K562 (cell line): ENCODE data around the gene ACSS1.

Experiments
- ELF4 ChIP-seq: fragments of 450-650 bp; formaldehyde crosslinking; IDR thresholded peaks from 2 replicates; pipeline ENCODE4 v1.4.0; 2022; ENCODE audit warnings: missing genetic modification characterization
- FOXJ3 ChIP-seq: sonication (generic); formaldehyde crosslinking; IDR thresholded peaks from 2 replicates; pipeline ENCODE4 v1.4.0; 2020; ENCODE audit warnings: mild to moderate bottlenecking, missing genetic modification reagents
- FOXP1 ChIP-seq: sonication (generic); formaldehyde crosslinking; IDR thresholded peaks from 2 replicates; pipeline ENCODE4 v1.8.0; 2022; ENCODE audit warnings: mild to moderate bottlenecking, missing genetic modification reagents
- KLF10 ChIP-seq: fragments of 250-450 bp; sonication (Bioruptor Pico); IDR thresholded peaks from 2 replicates; pipeline ENCODE4 v1.6.1; 2021; ENCODE audit warnings: matching md5 sums
- MAFK ChIP-seq: IDR thresholded peaks from 2 replicates; pipeline ENCODE4 v1.6.1; 2011; ENCODE audit warnings: low read length, improper control_type of control experiment
- PHF8 ChIP-seq: fragments of 200-600 bp; sonication (generic); IDR thresholded peaks from 2 replicates; pipeline ENCODE4 v1.6.1; 2012; ENCODE audit warnings: mixed run types, mild to moderate bottlenecking, inconsistent platforms, low read length, moderate library complexity, borderline replicate concordance
- POLR2A ChIP-seq: fragments of 450-650 bp; conservative IDR thresholded peaks from 2 replicates; pipeline ENCODE4 v1.6.1; 2016
- SP2 ChIP-seq: IDR thresholded peaks from 2 replicates; pipeline ENCODE4 v1.6.1; 2011; ENCODE audit warnings: mild to moderate bottlenecking, low read depth, low read length, moderate library complexity; ENCODE audit not compliant: poor library complexity, severe bottlenecking; ENCODE audit errors: extremely low read depth
- TCF7L2 ChIP-seq: fragments of 150-350 bp; IDR thresholded peaks from 2 replicates; pipeline ENCODE4 v1.6.1; 2016; ENCODE audit warnings: low read depth, mild to moderate bottlenecking, low read length, moderate library complexity
- ZNF644 ChIP-seq: fragments of 200-800 bp; sonication (Bioruptor generic); IDR thresholded peaks from 2 replicates; pipeline ENCODE4 v1.6.1; 2016; ENCODE audit warnings: low read depth, missing genetic modification characterization, missing compliant biosample characterization
- TF ChIP-seq, protein P1 (sequence below), 2 experiments: fragments of 450-650 bp in 1 of 2; sonication (generic) in 1 of 2; formaldehyde crosslinking in 1 of 2; IDR thresholded peaks in 1 of 2; conservative IDR thresholded peaks in 1 of 2; 2 replicates each; pipeline versions ENCODE4 v1.6.1 to v1.8.1; 2016 to 2023; ENCODE audit warnings: mild to moderate bottlenecking in 2 of 2, moderate library complexity in 2 of 2, inconsistent platforms in 1 of 2, missing genetic modification reagents in 1 of 2

DNA sequence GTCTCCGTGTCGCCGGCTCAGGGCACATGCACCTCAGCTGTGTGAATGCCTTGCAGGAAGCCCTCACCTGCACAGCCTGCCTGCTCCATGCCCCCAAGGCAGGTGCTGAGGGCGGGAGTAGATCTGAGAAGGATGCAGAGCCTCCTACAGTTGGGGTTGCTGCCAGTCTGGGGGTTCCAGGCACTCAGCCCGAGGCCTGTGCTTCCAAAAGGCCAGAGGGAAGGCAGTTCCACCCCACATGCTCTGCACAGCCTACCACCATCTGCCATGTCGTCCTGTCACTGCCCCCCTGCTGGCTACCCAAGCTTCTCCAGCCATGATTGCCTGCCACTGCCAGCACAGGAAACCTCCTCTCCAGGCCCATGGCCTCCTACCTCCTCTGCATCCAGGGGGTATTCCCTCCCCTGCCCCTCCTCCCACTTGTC, 19.3 kb downstream of the ACSS1 start:
- TF ChIP-seq FOXP1 (CRISPR knock-in tag) (no peak), ZNF644 (tag) (no peak), FOXJ3 (CRISPR knock-in tag) (no peak), TCF7L2 (no peak), ELF4 (no peak), PHF8 (no peak), SP2 (no peak), POLR2A (no peak), KLF10 (CRISPR knock-in tag) (no peak), MAFK (no peak)
- TF ChIP-seq, protein P1, sequence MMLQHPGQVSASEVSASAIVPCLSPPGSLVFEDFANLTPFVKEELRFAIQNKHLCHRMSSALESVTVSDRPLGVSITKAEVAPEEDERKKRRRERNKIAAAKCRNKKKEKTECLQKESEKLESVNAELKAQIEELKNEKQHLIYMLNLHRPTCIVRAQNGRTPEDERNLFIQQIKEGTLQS (IDR thresholded peaks at IDR 0.05), result no peak
- TF ChIP-seq, protein P1 (CRISPR knock-in tag; conservative IDR thresholded peaks at IDR 0.05), result no peak
